ENCODE data around the gene HOTAIR.

The HOTAIR gene

DNA sequence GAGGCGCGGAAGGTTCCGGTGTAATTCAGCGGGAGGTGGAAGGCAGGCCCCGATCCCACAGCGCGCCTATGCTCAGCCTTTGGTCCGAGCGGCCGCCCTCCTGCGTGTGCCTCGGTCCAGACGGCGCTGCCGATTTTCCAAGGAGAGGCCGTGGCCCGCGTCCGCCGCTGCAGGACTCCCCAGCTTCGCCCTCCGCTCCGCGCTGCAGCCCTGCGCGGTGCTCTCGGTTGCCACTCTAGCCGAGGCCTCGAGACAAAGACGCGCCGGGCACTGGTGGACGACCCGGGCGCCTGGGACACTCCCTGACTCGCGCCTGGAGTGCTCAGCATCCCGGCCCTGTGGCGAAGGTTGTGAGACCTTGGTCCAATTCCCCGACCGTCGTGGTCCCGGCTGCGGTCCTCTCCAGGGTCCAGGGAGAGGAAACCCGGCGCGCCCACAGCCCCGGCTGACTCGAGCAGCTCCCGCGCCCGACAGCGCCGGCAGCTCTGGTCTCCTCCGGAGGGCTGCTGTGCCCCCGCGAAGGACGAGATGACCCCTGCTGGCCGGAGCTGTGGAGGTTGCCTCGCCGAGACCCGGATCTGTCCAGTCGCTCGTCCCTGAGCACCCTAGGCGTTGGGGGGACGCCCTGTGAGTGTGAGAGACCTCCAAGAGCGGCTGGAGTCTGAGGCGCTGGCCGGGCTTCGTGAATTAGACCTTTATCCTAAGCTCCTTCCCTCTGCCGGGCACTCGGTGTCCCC, 13.6 kb downstream of the HOTAIR start:
- no peak for DNase-seq (ENCODE audit: low read depth, low spot score)

DNA sequence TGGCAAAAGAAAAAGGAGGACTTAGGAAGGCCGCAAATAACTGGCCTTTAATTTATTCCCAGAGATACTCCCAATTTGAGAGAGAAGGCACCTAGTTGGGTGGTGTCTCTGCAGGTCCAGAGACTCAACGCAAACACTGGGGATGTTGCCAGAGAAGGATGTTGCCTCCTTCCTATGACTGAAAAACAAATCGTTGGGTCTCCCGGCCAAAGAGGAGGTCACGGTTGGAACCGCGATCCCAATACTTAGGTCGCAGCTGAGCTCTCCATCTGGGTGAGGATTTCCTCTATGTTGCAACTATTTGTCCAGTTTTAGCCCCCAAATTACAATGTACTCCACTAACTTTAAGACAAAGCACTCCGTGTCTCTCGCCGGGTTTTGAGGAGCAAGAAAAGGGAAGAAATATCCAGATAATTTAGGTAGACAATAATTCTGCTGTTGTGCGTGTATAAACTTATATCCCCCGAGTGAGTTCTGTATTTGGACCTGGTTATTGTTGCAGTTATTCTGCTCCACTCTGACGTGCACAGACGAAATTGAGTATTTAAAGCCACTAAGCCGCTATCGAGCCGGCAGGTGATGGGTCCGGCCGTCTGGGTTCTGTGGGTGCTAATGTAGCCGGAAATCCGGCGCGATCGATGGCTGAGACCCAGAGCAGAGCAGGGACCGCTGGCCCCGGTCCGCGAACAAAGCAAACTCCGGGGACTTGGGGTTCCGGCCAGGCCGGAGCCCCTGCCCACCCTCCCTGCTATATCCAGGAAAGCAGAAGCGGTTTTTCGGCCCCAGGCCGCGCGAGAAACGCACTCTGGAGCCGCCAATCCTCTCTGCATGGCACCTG, 14.3 kb downstream of the HOTAIR start:
- DNase-seq (ENCODE audit: low read depth, low spot score), result no peak

DNA sequence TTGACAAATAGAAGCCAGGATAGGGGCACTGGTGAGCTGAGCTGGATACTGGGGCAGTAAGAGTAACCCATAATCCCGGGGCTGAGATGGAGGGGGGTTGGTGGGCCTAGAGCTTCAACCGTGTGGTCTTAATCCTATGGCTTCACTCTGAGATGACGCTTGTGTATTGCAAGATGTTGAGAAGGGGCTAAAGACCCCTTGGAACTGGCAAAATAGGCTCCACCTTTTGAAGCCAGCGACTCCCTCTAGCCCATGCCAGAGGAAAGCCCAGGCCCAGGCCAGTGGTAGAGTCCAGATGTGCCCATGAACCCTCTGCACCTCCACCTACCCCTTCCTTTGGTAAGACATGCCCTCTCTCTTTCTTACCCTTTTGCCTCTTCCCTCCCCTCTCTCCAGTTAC, 15.4 kb downstream of the HOTAIR start:
- no peak for DNase-seq (ENCODE audit: low read depth, low spot score)

DNA sequence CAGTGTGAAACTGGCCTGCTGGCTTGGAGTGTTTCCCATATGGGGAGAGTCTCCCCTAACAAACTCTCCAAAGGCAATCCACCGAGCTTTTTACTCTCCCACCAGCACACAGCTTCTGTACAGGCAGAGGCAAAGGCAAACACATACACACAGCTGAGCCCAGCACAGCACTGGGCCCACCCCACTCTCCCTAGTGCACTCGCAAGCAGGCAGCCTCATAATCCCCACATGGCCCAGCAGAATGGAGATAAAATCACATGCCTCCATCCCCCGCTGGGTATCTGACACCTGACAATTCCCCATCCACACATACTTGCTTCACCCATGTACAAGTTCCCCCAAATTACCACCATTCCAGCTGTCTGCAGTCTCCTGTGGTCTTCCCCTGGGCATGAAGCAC, 16.6 kb downstream of the HOTAIR start:
- DNase-seq (ENCODE audit: low read depth, low spot score), result no peak

DNA sequence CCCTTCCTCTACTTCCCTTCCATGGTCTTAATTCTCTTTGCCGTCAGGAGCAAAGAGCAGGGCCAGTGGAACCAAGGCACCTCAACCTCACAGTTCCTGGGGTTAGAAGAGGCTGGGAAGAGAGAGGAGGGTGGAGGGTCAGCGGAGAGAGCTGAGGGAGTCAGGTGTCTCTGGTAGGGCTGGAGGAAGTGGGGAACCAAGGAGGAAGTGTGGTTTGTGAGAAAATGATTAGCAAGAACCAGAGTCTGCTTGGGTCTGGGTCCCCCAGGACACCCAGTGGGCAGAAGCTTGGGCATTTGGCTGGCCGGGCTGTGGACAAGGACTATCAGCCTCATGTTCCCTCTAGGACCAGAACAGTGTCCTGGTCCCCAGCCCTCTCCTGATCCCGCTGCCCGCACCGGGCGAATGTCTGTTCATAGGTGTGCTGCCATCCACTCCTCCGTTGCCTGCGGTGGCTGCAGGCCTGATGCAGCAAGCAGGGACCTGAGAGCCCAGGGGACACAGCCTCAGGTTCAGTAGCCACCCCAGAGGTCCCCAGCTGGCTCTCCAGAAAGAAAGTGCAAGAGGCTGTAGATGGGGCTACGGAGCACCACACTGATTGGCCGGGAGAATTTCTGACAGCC, 17.7 kb downstream of the HOTAIR start:
- DNase-seq (ENCODE audit: low read depth, low spot score), result no peak

DNA sequence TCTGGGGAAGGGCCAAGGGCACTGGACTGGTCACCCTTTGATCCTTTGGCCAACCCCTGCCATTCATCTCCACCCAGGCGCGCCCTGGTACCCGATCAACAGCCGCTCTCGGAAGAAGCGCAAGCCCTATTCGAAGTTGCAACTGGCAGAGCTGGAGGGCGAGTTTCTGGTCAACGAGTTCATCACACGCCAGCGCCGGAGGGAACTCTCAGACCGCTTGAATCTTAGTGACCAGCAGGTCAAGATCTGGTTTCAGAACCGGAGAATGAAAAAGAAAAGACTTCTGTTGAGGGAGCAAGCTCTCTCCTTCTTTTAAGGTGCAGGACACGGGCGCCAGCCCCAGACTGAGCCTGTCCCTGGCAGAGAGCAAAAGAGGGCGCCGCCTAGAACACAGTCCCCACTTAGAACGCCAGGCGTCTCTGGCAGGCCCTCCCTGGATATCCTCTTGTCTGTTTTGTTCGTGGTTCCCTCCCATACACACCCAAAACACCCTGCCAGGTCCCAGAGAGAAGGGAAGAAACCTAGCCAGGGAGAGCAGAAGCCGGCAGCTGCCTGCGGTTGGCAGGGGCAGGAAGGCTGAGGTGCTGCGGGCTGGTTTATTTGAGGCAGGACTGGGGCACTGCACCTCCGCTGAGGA, 18.4 kb downstream of the HOTAIR start:
- DNase-seq (ENCODE audit: low read depth, low spot score), result no peak

DNA sequence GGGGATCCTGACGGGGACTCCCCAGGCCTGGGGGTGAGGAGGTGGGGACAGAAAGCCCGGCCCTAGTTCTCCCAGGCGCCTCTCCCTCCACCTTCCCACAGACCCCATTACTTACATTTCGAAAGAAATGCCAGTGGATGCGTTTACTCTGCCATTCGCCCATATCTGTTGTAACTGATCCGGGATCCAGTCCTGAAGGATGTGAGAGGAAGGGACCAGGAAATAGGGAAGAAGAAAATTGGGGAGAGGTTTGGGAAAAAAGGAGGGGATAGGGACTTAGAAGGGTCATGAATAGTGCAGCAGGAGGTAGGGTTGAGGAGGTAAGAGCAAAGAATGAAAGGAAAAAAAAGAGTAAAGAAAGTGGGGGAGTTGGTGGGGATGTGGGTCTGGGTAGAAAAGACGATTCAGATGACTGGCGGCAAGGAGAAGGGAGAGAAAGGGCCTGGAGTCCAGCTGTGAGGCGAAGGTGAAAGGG, 18.9 kb downstream of the HOTAIR start:
- DNase-seq (ENCODE audit: low read depth, low spot score), result no peak

DNA sequence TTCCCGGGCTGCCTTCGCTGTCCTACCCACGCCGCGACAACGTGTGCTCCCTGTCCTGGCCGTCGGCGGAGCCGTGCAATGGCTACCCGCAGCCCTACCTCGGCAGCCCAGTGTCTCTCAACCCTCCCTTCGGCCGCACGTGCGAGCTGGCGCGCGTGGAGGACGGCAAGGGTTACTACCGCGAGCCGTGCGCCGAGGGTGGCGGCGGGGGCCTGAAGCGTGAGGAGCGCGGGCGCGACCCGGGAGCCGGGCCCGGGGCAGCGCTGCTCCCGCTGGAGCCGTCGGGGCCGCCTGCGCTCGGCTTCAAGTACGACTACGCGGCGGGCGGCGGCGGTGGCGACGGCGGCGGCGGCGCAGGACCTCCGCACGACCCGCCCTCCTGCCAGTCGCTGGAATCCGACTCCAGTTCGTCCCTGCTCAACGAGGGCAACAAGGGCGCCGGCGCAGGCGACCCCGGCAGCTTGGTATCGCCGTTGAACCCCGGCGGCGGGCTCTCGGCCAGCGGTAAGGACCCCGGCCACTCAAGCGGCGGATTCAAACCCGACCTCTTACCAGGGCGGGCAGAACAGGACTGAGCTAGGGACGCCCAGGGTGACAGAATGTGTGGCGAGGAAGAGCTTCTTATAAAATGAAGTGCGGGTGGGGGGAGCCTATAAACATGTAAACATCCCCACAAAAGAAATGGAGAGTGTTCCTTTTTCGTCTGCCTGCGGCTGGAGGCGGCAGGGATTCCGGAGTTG, 19.5 kb downstream of the HOTAIR start:
- DNase-seq (ENCODE audit: low read depth, low spot score), result no peak

DNA sequence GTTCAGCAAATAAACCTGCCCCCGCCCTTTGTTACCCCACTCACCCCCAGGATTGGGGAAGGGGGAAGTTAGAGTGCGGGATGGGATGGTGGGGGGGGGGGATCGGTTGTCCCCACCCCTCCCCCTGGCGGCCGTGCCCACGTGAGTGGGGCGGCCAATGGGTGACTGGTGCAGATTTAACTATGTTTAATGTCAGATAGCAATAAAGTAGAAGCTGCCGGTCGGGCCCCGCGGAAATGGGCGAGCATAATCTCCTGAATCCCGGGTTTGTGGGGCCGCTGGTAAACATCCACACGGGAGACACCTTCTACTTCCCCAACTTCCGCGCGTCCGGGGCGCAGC, 20.1 kb downstream of the HOTAIR start, which contains the start of gene HOXC12:
Gene HOXC12 (plus strand): TSS at position 210 of the 342 bp plus-strand sequence. CDS start 27 bp downstream, at position 237.
- DNase-seq (ENCODE audit: low read depth, low spot score), result no peak

DNA sequence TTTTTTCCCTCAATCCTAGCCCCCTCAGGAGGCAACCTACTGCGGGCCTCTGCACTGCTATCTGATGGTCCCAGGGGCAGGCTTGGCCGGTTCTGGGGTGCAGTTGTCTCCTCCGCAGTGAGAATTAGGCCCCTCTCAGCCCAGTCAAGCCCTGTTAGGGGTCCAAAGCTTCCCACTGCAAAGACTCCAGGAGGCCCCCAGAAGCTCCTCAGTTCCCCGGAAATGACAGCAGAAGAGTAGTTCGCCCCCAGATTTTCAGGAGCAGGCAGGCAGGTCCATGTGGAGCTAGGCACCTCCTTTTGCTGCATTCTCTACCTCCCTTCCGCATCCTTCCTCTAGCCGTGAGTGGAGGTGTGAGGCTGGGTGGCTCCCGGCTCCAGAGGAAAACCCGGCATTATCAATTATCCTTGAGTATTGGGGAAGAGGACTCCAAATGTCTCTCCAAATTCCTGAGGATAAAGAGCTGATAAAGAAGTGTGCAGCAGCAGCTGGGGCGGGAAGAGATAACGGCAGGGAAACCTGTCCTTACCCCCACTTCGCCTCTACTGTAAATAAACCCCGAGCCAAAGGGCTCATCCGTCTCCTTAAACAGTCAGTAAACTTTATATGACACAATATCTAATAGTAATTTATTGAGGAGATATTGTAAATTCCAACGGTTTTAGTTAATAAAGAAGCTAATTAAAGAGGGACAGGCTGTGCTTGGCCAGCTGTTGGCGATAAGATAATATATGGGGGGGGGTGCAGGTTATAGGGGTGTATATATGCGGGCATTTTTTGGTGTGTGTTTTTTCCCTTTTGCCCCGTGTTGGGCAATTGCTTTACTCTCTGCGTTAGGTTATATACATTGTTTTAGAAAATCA, 20.7 kb downstream of the HOTAIR start:
- DNase-seq (ENCODE audit: low read depth, low spot score), result no peak

DNA sequence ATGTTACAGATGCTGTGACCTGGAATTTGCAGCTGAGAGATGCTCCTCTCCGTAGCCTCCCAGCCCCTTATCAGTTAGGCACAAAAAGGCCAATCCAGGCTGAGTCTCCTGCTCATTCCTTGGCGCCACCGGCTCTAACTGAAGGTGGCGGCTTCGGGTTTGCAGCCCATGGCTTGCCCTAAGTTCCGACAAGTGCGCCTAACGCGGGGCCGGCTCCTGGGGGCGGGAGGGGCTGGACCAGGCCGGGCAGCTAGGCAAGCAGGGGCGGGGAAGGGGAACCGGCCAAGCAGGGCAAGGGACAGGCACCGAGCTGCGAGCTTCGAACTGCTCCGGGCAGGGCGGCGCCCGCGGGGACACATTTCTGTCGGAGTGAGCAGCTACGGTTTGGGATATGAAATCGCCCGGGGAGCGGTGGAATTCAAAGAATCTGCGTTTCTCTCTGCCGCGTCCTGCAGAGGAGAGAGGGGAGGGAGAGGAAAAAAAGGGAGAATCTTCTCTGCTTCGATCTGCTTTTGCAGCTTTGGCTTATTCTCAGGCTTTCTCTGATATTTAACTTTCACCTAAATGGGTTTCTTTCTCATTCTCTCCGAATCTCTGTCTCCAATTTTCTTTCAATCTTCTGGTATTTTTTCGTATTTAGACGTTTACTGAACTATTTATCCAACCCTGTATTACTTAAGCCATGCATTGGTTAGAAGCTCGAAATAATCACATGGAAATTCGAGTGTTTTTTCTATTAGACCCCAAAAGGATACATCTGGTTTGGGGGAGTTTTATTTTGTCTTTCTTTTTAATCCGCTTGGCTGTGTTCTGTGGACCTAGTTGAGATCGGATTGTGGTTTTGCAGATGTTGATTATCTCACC, 21.7 kb downstream of the HOTAIR start:
- DNase-seq (ENCODE audit: low read depth, low spot score), result no peak

DNA sequence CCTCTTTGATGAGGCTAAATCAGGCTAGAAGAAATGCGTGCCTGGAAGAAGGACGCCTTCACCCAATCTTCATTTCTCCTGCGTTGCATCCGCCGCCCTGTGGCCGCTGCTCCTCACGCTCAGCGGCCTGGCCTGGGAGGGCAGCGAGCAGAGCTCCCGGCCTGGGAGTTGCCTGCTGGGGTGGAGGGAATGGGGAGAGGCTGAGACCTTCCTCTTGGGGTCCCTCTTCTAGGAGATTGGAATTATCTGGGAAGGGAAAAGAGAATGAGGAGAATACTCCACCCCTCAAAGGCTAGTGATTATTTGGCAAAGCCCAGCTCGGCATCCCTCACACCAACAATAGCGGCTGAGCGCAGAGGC, 22.4 kb downstream of the HOTAIR start:
- DNase-seq (ENCODE audit: low read depth, low spot score), result no peak

DNA sequence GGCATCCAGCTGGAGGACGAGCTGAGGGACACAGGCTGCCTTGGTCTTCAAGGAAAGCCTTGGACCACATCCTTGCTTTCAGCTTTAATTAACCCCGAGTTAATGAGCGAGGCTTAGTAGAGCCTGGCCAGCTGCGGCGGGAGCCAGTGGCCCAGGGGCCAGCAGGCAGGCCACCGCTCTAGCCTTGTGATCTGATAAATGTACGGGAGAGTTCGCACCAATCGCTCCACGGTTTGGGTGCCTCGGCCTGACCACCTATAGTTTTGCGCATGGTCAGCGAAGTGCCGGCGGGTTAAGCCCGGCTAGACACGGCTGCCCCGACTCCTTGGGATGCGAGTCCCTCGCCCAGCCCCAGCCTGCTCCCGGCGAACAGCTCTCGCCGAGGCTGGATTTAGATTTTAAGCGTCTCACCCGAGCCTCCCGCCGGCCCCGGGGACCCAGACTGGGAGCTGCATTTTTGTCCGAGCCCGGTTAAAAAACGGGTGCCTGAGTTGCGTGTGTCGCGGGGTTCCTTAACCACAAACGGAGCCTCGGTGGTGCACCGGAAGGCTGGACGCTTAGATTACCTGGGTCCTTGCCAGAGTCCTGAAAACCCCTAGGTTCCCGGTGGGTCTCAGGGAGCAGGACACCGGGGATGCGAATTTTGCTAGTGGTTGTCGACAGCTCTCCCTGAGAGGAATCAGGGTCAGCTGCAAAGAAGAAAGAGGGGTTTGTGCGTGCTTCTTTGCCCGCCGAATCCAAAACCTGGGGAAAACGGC, 23.0 kb downstream of the HOTAIR start:
- no peak for DNase-seq (ENCODE audit: low read depth, low spot score)

DNA sequence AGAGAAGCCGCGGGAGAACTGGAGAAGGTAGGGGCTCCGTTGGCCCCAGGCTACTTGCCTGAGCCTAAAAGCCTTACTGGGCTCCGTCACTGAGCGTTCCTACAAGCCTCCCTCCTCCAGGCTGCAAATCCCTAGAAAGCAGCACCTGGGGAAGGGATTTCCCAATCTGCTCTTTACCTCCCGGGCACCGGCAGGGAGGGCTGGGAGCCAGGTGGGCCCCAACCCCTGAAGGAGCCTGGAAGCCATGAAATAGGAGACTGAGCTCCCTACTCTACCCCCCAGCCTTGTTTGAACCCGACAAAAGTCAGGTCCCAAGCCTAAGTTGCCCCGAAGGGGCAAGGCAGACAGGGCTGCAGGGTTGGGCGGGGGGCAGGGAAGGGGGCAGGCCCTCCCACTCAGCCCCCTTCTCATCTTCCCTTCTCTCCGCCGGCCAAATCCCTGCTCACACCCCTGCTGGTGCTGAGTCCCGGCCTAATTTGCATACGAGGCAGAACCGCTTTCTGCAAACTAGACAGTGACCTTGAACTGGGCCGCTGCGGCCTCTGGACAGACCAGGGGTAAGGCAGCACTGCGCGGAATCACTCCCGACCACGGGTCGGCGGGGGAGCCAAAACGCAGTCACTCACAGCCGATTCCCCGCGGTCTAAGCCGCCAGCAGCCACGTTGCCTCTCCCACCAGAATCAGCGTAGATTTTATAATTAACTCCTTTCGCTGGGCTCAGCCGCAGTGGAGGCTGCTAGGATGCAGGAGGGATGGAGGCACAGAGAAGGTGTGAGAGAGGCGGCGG, 23.8 kb downstream of the HOTAIR start:
- no peak for DNase-seq (ENCODE audit: low read depth, low spot score)

DNA sequence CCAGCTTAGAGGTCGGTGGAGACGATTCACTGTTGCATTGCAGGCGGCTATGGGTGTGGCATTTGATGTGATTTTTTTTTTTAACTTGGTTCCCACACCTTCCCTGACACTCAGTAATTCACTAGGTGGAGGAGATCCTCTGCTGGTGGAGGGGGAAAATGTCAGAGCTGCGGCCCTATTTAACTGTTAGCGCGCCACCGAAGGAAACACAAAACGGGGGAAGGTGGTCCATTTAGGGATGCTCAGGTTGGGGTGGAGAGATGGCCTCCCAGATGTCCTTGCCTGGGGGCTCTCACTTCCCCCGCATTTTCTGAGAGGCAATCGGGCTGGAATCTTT, 24.3 kb downstream of the HOTAIR start:
- no peak for DNase-seq (ENCODE audit: low read depth, low spot score)

DNA sequence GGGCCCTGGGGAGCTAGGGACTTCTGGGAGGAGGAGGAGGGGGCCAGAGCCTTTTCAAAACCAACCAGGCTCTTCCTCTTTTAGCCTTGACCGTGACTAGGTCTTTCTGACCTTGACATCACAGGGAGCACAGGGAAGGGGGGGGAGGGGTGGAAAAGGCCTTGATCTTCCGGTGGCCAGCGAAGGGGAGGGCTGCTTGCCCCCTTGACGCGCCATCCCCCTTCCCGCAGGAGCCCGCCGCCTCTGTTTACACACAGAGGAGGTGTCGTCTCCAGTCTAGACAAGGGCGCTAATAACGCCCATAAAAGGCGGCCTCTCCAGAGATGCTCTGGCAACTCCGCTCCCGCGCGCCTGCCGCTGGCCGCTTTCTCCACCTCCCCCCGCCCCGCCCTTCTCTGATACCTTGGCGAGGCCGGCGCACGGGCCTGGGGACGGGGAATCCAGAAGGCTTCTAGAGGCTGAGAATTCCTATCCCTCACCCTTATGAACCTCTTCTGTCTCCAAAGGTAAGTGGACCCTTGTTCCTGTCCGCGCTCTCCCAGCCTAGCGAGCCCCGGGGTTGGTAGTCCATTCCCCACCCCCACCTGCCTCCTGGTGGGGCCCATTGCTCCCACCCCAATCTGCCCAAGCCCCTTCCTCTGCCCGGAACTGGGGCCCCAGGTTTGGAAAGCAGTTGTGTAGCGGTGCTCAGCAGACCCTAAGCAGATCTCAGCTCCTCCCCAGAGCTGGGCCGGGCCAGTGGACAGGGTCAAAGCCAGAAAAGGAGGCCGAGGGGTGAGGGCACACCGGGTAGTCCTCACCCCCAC, 24.9 kb downstream of the HOTAIR start:
- DNase-seq (ENCODE audit: low read depth, low spot score), result no peak
